GM11168 (cell line): ENCODE results near the gene OR10K1.

Source experiments
- in situ Hi-C: fragments of 300-500 bp; cut with MboI; formaldehyde crosslinking; loops from one replicate; pipeline ENCODE4 v1.12.0; 2022; ENCODE audit warnings: low sequenced_read_pairs; ENCODE audit not compliant: unreplicated experiment

The OR10K1 gene

GRCh38 chr1:158516966-158517365 lies 55.3 kb downstream of the OR10K1 start:
- in situ Hi-C loops = no loop called here
